GM21786 (cell line): Measurements from ENCODE around the gene VAPA.

Experiments used
- ATAC-seq: cut with Tn5 transposase; IDR thresholded peaks from one replicate; pipeline ENCODE4 v1.9.1; 2021; ENCODE audit not compliant: unreplicated experiment

The VAPA gene

DNA sequence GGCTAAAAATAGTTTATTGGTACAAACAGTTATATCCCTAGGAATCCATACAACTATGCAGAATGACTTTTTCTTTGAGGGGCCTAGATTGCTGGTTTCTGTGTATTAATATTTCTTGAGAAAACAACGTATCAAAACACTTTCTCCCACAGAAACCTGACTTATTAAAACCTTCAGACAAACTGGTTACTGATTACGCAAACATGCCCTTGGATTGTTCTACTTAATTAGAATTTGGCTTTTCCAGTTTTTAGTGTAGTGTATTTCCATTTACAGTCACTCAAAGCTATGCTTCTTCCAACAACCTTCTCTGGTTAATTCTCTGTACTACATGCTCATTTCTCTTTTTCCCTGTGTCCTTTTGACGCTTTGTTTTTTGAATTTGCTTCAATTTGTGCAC is 20.0 kb downstream of the VAPA start:
- ATAC-seq: no peak

DNA sequence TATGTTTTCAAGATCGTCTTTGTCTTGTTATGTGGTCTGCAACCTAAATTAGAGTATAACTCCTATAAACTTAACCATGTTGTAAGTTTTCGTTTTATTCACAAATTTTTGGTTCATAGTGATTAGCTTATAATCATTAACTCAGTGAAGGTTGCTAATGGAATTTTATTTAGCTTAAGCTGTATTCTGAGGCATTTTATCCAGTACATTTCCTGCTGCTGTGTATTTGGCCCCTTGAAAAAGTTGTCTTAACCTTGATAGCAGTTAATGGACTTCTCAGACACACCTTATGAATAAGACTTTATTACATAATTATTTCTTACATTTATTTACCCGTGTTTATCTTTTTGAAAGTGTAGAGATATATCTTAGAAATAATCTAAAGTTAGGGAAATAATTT is 20.5 kb downstream of the VAPA start:
- no peak for ATAC-seq

DNA sequence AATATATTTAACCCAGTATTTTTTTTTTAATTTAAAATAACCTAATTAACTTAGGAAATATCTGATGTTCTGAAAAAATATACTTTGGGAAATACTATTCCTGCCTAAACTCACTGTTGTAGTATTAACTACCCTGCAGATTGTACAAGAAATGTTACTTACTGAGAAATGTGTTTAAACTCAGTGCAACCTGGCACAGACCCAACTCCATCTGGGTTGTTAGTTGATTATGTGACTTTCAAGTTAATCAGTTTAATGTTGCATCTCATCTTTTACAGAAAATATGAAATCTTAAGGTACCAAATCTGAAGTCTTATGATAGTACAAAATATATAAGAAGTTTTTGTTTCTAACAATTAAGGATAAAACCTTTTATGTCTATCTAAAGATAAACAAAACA is 27.3 kb downstream of the VAPA start:
- no peak for ATAC-seq

DNA sequence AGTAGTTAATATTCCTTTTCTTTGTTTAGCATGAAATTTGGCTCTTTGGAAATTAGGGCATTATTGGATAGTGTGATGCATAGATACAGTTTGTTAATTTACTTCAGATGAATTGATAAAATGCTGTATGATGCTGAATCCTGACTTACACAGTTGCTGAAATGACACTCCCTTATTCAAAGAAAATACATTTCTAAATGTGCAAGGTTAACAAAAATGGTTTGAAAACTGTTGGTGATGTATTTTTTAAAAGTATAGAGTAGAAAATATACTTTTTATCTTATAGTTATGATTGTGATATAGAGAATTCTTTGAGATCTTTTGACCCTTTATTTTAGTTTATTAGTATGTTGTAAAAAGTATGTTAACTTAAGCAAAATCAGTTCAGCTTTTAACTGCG is 27.8 kb downstream of the VAPA start:
- no peak for ATAC-seq

DNA sequence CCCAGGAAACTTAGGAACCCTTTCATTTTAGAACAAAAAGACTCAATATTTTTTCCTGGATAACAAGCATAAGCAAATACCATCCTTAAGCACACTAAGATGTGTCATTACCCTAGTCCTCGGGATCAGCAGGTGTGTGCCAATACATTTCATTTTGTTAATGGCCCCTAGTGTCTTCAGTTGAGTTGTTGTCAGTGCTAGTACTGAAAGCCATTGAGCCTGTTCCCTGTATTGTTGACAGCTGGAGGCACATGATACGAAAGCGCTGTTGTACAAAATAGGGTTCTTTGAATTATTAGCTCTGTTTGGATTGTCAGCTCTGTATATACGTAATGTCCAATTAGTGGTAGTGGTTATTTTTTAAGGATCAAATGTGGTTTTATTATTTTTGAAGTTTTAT is 29.5 kb downstream of the VAPA start:
- ATAC-seq: no peak

DNA sequence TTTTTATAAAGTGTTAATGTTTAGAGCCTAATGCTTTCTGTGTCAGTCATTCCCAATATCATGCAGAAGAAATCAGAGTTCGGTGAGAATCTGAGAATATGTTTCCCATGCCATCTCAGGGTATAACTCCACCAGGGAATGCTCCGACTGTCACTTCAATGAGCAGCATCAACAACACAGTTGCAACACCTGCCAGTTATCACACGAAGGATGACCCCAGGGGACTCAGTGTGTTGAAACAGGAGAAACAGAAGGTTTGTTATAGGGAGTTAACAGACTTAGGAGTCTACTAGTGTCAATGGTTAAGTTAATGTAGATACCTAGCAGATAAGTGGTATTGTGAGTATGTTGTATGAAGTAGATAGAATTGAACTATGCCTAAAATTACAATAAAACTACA is 31.0 kb downstream of the VAPA start:
- no peak for ATAC-seq

DNA sequence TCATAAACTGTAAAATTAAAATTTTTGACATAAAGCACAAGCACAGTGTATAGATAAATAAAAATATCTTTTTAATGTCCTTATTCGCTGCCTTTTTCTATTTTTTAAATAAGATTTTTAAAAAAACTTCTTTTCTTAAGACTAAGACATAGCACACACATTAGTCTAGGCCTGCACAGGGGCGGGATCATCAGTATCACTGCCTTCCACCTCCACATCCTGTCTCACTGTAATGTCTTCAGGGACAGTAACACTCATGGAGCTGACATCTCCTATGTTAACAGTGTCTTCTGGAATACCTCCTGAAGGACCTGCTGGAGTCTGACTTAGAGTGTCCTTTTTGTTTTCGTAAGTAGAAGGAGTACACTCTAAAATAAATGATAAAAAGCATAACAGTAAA is 33.0 kb downstream of the VAPA start:
- no peak for ATAC-seq

DNA sequence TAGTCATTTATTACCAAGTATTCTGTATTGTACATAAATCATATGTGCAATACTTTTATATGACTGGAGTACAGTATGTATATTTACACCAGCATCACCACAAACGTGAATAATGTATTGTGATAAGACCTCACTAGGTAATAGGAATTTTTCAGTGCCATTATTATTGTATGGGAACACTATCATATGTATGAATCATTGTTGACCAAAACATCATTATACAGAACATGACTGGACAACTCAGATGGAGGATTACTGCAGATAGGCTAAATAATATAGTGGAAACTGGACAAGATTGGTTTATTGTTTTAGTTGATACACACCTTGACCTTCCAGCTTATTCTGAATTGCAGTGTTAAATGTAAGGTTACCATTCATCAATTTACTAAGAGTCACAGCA is 33.4 kb downstream of the VAPA start:
- ATAC-seq: no peak

DNA sequence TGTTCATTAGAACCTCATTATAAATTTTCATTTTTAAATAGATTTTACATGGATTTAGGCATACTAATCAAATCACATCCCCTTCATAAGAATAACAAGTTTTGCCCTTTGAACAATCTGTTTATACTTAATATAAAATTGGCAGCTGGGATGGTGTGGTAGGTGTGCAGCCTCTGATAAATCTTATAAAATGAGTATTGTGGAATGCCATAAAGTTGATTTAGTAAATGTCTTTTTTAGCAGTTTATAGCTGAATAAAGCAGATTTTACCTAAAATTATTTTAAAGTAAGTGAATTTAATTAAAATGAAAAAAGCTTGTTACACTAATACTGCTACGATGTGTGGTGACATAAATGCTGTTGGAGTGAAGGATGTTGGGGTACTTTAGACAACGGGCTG is 35.5 kb downstream of the VAPA start:
- no peak for ATAC-seq

DNA sequence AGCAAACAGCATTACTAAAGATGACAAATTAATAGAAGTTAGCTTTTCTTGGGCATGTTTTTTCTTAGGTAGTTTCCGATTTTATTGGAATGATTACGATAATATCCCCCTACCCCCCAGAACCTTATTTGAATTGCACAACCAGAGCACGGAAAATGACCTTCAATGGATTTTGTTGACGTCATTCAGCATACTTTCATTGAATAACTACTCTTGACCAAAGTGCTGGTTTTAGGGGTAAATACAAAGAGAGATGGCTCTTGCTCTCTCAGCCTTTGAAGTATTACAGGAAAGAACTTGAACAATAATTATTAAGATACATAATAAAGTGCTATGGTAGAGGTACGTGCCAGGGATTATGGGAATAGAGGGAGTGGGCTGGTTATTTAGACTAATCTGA is 36.0 kb downstream of the VAPA start:
- ATAC-seq: no peak

DNA sequence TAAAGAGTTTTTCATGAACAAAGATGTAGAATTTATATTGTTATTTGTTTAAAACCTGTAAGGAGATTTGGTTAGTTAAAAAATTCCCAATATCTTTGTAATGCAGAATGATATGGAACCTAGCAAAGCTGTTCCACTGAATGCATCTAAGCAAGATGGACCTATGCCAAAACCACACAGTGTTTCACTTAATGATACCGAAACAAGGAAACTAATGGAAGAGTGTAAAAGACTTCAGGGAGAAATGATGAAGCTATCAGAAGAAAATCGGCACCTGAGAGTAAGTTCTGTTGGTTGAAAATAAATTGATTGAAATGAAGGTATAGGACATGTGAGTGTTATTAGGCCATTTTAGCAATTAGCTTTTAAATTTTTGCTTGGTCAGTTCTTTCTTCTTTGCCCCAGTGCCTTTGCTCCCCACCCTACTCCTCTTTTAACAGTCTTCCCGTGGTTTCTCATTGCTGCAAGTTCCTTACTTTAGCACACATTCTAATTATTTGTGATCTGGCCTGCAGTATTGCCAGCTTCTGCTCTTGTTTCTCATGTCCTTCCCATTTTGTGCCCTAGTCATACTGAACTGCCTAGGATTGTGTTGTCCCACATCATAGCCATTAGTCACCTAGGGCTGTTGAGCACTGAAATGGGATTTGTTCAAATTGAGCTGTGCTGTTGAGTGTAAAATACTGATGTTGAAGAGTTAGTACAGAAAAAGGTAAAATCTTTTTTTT is 36.6 kb downstream of the VAPA start:
- no peak for ATAC-seq

DNA sequence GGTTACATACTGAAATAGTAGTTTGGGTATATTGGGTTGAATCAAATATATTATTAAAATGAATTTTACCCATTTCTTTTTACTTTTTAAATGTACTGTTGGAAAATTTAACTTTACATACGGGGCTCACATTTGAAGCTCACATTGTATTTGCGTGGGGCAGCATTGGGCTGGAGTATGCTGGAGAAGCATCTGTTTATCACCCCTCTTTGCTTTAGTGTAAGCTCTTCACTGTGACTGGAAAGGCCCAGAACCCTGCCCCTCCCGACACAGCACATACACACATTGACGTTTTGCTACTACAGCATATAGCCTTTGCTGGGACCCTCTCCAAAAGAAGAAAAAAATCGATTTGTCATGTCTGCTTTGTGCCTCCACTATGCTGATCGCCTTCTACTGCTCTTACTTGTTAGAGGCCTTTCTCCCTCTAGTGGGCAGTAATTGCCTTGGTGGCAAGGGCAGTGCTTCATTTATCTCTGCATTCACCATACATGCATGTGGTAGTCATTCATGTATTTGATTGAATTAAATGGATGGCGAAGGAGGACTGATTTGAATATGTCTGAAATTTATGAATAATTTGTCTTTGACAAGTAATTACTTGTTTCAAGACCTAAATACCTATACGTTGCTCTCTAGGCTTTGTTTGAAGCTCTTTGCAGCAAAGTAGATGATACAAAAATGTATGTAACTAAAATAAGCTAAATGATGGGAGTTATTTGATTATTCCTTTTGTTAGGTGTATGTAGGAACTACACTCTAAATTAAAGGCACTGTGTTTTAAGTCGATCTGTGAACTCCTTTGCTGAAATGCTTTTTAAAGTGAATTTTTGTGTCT is 37.4 kb downstream of the VAPA start:
- ATAC-seq: no peak

DNA sequence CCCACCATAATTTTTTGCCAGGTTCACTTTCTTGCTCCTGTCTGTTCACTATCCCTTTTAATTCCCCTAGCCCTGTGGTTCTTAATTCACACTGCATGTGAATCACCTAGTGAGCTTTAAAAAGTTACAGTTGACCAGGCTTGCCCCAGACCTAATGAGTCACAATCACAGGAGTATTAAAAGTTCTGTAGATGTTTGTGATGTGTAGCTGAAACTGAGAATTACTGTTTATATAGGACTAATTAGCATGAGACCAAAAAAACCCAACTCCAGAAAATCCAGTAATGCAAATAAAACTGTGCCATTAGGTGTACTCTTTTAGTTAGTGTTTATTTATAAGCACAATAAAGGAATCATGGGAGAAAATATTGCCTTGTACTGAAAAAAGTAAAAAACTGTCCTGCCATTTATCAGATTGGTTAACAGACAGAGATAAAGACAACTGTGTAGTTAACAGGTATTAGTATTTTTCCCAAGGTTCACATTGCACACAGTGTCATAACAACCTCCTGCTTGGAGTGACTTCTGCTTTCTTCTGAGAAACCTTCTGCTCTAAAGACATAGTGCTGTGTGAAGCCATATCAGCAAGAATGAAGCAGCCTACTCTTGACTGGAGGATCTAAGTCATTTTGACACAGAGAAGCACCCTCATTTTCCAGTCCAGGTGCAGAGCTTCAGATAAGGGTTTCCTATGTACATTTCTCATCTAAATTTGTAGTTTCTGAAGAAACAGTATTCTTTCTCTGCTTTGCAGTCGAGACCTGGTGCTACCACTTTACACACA is 39.0 kb downstream of the VAPA start:
- ATAC-seq: no peak

DNA sequence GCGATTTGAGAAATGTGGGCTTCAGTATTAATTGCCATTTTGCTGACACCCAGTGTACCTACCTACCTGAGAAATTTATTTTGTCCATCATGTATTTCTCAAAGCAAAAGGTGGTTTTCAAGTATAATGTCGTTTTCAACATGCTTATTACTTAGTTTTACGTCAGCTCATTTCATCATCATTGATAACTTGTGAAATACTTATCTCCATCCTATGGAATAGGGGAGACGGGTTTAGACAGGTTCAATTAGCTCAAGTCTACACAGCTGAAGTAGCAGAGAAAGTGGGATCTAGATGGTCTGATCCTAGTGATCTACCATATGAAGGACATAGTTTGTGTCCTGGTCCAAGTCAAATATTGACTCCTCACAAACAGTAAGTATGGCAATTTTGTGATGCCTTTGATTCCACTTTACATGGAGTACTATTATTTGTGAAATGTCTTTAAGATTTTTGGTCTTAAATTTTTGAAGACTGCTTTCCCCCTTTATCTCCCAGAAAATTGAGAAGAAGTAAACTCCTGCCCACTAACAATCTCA is 45.1 kb downstream of the VAPA start:
- no peak for ATAC-seq

DNA sequence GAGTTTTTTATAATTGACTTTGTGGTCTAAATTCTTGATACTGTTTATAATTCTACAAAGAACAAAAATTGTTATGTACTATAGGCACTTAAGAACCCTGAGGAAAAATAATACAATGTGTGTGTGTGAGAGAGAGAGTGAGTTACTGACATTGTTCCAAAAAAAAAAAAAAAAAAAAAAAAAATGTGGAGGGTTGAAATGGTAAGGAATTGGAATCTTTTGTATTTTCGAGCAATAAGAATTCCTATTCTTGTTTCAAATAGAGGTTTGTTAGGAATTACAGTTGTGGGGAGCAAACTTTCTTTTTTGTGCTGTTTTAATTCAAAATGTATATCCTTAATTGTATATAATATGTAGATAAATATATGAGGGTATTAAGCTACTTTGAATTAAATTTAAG is 45.7 kb downstream of the VAPA start:
- ATAC-seq: no peak

DNA sequence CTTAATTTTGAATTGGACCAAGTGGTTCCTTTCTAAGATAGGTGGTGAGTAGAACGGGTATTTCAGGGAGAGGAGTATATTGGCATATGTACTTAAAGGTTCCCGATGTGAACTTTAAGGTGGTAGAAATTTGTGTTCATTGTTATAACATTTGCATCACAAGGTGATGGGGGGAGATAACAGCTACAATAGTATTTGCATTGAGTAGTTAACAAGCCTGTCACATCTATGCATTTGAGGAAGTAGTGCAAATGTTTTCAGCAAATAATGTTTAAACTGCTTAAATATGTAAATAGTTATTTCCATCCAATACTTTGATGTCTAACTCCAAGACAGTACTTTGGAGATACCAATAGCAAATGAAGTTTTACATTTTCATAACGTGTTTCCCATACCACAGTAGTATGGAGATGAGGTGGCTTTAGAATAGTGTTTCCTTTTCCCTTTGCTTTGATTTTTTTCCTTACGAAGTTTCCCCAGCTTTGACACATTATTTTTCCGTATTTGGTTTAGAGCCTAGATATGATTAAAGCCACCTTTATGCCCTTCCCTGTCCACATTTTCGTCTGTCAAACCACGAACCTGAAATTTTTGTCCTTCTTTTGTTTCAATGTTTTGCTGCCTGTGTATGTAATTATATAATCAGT is 46.6 kb downstream of the VAPA start:
- no peak for ATAC-seq

DNA sequence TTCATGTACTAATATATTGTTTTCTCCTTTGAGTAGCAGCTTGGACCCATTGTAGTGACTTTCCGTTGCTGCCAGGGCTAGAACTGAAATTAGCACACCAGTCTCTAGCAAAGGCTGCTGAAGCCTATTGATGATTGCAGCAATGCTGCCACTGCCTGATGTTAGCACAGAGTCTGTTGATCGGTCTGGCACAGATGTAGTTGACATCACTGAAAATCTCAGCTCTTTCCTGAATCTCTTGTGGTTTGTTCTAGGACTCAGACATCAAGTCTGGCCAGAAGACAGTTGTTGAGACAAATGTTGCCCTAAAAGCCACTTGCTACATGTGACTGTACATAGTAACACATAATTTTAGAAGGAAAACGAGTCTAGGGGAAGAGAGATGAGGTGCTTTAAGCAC is 47.2 kb downstream of the VAPA start:
- ATAC-seq: no peak

DNA sequence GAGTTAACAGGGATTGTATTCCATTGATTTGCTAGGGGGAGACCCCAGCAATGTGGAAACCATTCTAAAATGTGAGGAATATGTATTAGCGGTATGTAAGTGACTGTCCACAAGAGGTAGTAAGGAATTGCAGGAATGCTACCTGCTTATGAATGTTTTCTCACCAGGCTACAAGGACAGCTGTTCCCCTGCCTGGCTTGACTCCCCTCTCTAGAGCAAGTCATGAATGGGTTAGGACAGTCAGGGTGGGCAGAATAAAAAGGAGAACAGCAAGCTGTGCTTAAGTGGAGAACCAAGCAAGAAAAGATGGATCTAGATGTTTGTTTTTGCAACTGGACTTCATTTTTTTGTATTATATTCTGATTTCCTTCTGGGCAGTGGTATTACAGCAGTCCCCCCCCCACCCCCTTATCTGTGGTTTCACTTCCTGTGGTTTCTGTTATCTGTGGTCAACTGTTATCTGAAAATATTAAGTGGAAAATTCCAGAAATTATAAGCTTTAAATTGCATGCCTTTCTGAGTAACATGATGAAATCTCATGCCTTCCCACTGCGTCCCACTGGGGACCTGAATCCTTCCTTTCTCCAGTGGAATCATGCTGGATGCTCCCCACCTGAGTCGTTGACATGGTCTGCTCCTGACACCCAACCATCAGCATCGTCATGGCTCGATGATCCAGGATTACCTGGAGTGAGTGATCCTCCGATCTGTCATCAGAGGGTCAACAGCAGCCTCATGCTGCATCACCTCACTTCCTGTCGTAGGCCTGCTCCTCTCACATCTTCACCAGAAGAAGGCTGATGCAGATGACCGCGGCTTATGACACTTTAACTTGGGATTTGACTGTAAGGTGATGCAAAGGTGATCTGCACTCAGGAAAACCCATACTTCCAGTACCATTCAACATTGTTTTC is 52.2 kb downstream of the VAPA start:
- ATAC-seq: no peak

DNA sequence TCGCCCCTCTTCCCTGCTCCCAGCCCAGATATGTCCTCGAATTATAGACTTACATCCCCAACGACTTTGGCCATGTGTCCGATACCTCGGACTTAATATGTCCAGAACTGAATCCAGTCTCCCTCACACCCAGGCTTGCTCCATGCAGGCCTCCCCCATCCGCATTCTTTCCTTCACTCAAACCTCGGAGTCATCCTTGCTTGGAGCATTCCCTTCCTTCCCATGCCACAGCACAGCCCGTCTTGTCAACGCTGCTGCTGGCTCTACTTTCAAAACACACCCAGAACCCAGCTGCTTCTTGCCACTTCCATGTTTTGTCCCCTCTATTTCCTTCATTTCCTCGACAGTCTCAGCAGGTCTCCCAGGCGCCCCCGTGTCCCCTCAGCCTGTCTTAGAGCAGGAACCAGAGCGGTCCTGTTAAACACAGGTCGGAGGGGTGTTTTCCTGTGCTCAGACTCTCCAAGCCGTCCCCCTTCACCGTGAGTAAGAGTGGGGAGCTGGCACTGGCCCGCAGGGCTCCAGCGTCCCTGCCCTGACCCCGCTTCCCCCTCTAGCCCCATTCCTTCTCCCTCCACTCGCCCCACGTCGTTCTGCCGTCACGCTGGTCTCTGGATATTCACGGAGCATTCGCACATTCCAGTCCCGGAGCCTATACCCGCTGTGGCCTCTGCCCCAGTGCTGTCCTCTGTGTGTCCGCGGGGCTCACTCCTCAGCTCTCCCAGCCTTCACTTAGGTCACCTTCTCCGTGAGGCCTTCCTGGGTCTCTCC is 54.4 kb downstream of the VAPA start:
- ATAC-seq: no peak
